Dermis blood vessel endothelial cell (primary cell): Measurements from ENCODE around the gene SLC25A48. TPM values are rescaled to one million over a fixed set of nuclear protein-coding genes. Genes with fewer than 3 reads are reported as not detected.
"Not testable (repeated sequence)": the region's sequence is repeated elsewhere in the genome, so short reads cannot be mapped to it uniquely, and the experiment has no call there.

Experiments
- DNase-seq: peaks from one replicate; pipeline ENCODE4 v3.0.0; 2010
- total RNA-seq: library from RNA; depleted of rRNA; stranded (reverse); fragments of >200 nt; gene quantifications from 2 replicates; pipeline ENCODE4 v1.2.3, GENCODE V29; 2014

The SLC25A48 gene
- total RNA-seq, 1 donor from 2014 or later = not detected

DNA sequence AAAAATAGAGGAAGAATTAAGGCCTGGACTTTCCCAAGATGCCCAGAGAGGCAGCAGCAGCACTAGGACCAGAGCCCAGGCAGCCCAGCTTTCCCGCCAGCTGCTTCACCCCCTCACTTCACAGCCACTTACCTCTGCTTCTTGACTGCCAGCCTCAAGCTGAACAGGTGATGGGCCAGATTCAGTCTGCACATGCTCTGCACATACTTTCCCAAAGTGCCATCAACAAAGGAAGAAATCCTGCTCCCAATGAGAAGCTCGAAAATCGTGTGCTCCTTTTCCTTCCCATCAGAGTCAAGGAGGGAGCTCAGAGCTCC is 4.1 kb upstream of the SLC25A48 start:
- DNase-seq = no peak

DNA sequence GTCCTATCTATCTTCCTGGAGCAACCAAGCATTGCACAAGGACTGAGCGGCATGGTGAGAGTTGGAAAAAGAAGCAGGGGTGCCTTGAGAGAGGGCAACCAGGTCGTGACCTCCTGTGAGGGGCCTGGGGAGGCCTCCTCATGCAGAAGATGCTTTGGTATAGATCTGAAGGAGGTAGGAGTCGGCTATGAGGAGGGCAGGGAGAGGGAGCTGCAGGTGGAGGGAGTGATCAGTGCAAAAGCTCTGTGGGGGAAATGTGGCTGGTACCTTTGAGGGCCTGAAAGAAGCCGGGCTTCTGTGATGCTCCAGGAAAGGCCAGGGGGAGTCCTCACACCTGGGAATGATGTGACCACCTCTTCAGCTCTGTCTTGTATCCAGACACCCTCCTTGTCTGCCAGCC is 3.6 kb upstream of the SLC25A48 start:
- no peak for DNase-seq

DNA sequence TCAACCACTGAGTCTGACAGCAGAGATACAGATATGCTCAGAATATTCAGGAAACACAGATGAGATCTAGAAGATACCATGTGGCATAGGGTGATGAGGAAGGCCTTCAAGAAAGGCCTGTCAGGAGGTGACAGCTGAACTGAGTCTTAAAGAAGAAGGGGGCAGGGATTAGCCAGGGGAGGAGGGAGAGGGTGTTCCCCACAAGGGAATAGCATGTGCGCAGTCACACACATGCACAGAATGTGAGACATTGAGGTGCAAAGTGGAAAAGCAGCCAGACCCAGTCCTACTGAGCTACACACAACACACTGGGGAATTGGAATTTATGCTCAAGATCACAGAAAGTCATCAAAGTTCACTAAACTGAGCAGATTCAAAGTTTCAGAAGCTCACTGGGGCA is 3.0 kb upstream of the SLC25A48 start:
- DNase-seq = no peak

DNA sequence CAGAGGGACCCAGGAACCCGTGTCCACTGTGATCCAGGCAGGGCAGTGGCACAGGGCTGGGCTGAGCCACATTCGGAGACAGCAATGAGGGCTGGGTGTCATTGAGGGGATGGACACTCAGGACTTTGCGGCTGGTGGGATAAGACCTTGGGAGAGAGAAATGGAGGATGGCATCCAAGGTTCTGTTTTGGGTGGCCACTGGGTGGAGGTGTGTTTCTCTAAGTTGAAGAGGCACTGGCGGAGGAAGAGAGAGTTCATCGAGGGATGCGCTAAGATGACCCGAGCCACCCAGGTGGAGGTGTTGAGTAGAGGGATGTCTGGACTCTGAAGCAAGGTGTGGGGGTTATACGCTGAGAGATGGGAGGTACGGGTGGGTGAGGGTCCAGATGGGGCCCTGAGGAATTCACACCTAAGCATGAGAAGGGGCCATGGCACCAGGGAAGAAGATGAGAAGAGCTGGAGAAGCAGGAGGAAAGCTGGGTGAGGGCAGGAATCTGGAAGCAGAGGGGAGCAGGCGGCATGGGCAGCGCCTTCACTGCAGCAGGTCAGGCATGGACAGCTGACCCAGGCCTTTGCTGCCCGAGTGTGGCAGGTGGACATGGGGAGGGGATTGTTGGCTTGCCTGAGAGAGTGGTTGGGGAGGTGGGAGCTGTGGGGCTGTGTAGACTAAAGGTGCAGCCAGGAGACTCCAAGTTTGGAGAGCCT is 2.5 kb upstream of the SLC25A48 start:
- no peak for DNase-seq

GRCh38 chr5:135832941-135833920 is 1.2 kb upstream of the SLC25A48 start:
- no peak for DNase-seq

DNA sequence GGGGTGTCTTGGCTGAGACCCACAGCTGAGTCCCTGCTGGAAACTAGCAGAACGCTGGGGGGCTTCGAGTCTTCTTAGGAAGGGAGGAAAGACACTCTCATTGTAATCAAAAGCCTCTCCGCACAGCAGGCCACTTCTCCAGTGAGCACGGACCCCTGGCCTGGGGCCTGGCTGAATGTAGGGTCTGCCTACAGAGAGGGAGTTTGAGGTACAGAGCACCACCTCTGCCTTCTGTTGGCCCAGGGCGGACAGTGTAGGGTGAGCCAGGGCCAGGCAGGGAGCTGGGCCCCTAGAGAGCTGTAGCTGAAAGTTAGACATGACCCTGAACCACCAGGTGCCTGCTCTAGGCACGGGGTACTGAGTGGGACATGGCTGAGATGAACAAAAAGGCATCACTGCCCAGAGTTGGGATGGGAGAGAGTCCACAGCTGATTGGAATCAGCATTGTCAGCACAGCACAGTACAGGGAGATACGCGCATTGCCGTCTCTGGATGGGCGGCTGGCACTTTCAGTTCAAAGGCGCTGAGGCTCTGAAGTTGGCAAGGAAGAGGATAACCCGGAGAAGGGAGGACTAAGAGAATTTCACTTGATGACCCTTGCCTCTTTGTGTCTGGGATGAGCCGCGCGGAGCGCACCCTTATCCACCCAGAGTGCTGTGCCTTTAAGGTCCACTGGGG is 363 bp upstream of the SLC25A48 start:
- peak; percentile 64 for DNase-seq

GRCh38 chr5:135835766-135836165 is 1.3 kb downstream of the SLC25A48 start:
- DNase-seq = no peak

GRCh38 chr5:135838395-135838794 is 3.9 kb downstream of the SLC25A48 start:
- not testable (repeated sequence) for DNase-seq

DNA sequence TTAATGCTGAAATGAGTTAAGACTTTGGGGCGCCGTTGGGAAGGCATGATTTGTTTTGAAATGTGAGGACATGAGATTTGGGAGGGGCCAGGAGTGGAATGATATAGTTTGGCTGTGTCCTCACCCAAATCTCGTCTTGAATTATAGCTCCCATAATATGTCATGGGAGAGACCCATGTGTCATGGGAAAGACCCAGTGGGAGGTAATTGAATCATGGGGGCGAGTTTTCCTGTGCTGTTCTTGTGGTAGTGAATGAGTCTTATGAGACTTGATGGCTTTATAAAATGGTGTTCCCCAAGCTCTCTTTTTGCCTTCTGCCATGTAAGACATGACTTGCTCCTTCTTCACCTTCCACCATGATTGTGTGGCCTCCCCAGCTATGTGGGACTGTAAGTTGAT is 5.1 kb downstream of the SLC25A48 start:
- DNase-seq = no peak

GRCh38 chr5:135840959-135841358 is 6.5 kb downstream of the SLC25A48 start:
- DNase-seq = no peak

DNA sequence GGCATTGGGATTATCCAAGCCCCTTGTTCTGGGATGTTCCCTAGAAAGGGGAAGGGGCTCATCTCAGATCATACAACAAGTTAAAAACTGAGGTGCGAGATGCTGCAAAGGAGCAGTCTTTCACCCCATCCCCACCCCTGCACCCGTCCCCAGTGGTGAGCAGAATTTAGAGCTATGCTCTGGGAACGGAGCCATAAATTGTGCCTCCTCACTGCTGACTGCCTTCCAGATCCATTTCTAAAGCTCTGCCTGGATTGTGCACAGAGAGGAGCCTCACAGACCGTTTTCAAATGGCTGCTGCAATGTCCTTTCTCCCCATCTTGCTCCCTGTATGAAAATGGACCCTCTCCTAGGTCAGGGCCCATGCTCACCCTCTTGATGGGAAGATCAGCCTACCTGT is 8.3 kb downstream of the SLC25A48 start:
- no peak for DNase-seq

- no peak for DNase-seq
Measured at GRCh38 chr5:135843571-135844337, 9.3 kb downstream of the SLC25A48 start.

DNA sequence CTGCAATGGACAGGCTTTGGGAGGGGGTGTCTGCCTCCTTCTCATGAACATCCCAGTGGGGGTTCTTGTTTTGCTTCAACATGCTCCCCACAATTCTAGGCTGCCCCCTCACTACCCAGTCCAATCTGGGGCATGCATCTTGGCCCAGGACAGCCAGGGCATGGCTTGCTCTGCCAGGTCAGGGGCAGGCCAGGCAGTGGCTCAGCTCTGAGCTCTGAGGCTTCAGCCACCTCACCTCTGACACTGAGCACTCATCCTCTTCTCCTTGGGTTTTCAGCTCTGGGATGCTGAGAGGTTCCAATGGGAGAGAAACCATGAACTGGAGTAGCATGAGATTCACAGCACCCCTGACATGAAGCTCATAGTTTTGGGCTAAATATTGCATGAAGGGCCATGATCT is 11.8 kb downstream of the SLC25A48 start:
- DNase-seq = no peak

DNA sequence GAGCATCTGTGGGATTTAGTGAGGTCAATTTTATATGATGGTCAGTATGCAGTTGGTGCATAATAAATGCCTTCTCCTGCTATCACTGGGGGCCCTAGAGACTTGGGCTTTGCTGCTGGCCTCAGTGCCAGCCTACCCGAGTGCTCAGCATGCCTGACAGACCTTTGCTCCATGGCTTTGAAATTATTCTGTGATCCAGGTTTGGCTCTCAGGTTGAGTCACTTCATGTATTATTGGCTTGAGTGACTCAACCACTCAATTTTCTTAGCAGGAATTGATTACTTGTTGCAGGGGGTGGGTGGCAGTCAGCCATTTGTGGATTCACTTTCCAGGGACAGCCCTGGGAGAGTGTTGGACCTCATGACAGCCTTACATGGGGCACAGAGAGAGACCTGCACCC is 13.5 kb downstream of the SLC25A48 start:
- DNase-seq = no peak

DNA sequence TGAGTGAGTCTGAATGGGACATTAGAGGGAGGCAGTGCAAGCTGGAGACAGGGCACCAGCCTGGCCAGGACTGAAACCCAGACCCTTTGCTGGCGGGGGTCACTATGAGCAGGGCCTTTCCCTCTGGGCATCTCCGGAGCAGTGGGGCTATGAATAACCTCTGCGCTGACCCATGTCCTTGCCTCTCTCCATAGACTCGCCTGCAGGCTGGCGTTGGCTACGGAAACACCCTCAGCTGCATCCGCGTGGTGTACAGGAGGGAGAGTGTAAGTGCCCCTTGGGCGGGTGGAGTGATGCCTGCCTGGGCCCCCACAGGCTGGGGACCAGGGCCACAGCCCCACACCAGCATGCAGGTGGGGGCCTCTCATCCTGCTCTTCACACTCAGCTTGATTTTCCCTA is 15.8 kb downstream of the SLC25A48 start:
- no peak for DNase-seq

DNA sequence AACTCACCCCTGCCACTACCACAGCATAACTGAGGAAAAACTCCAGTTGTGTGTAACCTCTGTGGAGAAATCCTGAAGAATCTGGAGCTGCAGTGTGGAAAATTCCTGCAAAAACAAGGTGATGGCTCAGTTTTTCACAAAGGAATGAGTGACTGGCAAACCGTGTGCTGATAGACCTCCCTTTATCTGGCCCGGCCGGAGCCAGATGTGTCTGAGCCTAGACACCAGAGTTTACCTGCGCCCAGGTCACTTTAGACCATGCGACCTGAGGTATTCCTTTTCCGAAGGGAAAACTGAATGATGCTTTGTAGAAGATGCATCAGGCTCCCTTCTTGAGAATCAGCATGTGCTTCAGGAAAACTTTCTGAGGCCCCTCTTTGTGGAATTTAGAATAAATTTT is 16.2 kb downstream of the SLC25A48 start:
- no peak for DNase-seq

DNA sequence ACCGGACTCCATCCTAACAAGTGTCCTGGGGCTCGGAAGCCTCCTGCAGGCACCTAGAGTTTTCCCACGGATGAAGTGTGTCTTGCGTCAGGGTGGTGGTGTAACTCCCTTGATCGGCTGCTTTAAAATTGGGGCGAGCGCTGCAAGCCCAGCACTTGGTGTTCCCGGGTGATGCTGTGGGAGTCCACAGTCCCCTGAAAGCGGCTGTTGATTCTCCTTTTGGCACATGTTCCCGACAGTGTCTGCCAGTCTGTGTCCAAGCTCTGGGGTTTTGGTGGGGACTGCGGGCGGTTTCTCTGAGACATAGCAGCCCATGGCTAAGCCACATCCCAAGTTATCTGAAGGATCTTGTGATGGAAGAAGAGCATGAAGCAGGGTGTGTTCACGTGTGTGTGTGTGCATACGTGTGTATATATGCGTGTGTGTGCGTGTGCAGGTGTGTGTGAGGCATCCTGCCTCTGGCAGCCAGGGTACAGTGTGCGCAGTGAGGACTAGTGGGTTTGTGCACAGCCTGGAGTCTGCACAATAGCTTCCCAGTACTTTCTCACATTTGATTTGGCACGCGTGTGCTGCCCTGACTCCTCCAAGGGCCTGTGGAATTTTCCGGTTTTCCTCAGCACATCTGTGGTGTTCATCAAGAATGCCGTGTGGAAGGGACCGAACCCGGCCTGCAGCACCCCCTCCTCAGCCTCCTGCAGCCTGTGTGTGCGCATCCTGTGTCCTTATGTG is 16.9 kb downstream of the SLC25A48 start:
- DNase-seq = no peak

DNA sequence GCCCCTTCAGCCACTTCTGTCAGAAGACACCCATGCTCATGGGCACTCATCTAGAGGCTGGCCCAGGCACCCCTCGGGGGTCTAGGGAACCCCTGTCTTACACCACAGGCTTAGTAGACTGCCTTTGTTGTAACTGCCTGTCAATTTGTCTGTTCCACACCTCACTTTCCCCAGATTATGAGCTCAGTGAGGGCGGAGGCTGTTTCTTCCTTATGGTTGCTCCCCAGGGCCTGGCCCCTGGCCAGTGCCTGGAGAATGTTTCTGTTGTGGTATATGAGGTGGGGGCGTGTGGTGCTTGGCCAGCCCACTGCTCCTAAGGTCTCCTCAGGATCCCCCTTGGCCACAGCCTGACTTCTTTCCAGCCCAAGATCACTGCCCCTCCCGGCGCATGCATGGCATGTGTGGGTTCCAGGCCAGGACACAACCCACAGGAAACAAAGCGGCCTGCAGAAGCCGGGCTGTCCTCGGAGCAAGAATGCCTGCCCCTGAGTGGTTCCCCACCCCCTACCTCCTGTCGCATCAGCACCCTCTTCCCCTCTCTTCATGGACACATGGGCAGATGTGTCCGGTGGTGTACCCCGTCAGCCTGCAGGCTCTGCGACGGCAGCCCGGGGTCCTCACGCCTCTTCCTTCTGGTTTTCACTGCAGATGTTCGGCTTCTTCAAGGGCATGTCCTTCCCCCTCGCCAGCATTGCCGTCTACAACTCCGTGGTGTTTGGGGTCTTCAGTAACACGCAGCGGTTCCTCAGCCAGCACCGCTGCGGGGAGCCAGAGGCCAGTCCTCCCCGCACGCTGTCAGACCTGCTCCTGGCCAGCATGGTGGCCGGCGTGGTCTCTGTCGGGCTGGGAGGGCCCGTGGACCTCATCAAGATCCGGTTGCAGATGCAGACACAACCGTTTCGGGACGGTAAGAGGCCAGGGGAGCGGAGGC is 17.7 kb downstream of the SLC25A48 start:
- DNase-seq = no peak

DNA sequence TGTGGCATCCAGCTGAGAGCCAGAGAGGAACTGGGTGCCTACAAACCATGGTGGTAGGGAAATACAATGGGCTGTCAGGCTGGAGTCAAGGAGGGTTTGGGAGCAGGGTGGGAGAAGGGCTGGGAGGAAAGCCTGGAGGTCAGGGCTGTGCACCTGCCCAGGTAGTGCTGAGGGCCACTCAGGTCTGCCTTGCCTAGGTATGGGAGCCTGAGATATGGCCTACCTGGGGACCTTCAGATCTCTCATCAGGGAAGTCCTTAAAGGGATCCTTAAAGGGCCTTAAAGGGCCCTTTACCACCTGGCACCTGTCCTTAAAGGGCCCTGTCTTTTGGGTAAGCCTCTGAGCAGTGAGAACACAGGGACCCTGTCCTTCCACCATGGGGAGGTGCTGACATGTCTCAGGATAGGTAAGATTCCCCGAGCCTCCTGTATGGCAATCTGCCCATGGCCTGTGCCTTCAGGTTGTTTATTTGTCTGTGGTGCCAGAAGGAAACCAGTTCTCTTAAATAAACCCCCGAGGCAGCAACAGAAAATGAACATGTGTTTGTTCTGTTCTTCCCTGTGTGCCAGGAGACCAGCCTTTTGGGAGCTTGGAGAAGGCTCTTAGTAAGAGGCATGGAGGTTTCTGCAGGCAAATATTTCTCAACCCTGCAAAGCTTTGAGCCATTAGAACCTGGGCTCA is 23.3 kb downstream of the SLC25A48 start:
- no peak for DNase-seq

- DNase-seq = not testable (repeated sequence)
Measured at GRCh38 chr5:135859186-135859585, 24.7 kb downstream of the SLC25A48 start.
